BJ (cell line): Measurements from ENCODE around the gene TRIM54. TPM values are rescaled to one million over a fixed set of nuclear protein-coding genes. Genes with fewer than 3 reads are reported as not detected.

ENCODE experiments used
- CTCF ChIA-PET: fragments of 350-600 bp; formaldehyde crosslinking; extraction: SDS; loops from one replicate; lab custom pipeline; 2021; ENCODE audit warnings: antibody characterized with exemption, inconsistent platforms; lab: Yijun Ruan, JAX
- POLR2A ChIA-PET: fragments of 300-600 bp; sonication (Branson Sonifier 250); formaldehyde crosslinking; extraction: SDS; loops from one replicate; lab custom pipeline; 2021; ENCODE audit warnings: antibody characterized with exemption; lab: Charles Lee
- DNase-seq: peaks from one replicate; pipeline ENCODE4 v3.0.0-alpha.2; 2011; ENCODE audit warnings: low read depth
- H3K27me3 ChIP-seq: 2 replicates; pipeline ENCODE4 v1.6.0; 2011; ENCODE audit warnings: low read length; ENCODE audit not compliant: control insufficient read depth, insufficient read depth
- H3K36me3 ChIP-seq: 2 replicates; pipeline ENCODE4 v1.5.1; 2011; ENCODE audit warnings: low read length; ENCODE audit not compliant: control insufficient read depth, insufficient read depth
- H3K4me3 ChIP-seq: 2 replicates; pipeline ENCODE4 v1.5.1; 2011; ENCODE audit warnings: low read depth, mild to moderate bottlenecking, control low read depth, low read length
- CTCF ChIP-seq: IDR thresholded peaks from 2 replicates; pipeline ENCODE4 v1.5.1; 2011; ENCODE audit warnings: low read depth, mild to moderate bottlenecking, control low read depth, inconsistent platforms, low read length, moderate library complexity; ENCODE audit not compliant: insufficient read depth
- polyA plus RNA-seq: library from polyadenylated mRNA; depleted of rRNA; stranded (reverse); fragments of >200 nt; gene quantifications from 2 replicates; pipeline ENCODE4 v1.2.3, GENCODE V29; 2011

The TRIM54 gene
- polyA plus RNA-seq, 1 experiment: not detected

GRCh38 chr2:27275211-27276150, 6.7 kb upstream of the TRIM54 start, which contains the start of gene DNAJC5G:
Gene DNAJC5G (plus strand): TSS chr2:27275433. CDS start chr2:27276729, 1,296 bp downstream.
- no peak for TF ChIP-seq CTCF
- DNase-seq: no peak
- CTCF ChIA-PET: interaction anchor here (1.0 kb wide), 2 partner anchors 11 to 28 kb away, joined by 3 to 6 read pairs; no protein-coding TSS in a partner anchor
- POLR2A ChIA-PET: no interaction called here
- Histone ChIP-seq H3K36me3 (no peaks in the 10 kb centered on the region), H3K27me3 (peaks cover 13% of the 10 kb centered on the region), H3K4me3 (no peak within 1 kb of the TSS)

GRCh38 chr2:27278010-27278409, 4.2 kb upstream of the TRIM54 start:
- H3K27me3 ChIP-seq: peaks cover 11% of the 10 kb centered on the region
- TF ChIP-seq CTCF: no peak
- CTCF ChIA-PET: interaction anchor here (4.0 to 6.0 kb wide), 2 partner anchors 13 to 316 kb away, joined by 18 to 66 read pairs; no protein-coding TSS in a partner anchor
- no peaks in the 10 kb centered on the region for H3K36me3 ChIP-seq
- DNase-seq: no peak
- POLR2A ChIA-PET: no interaction called here
- H3K4me3 ChIP-seq: no peak overlapping the region

- no peak for DNase-seq
- no peak for TF ChIP-seq CTCF
- Histone ChIP-seq H3K36me3 (no peaks in the 10 kb centered on the region), H3K4me3 (no peak overlapping the region), H3K27me3 (peaks cover 10% of the 10 kb centered on the region)
- CTCF ChIA-PET: interaction anchor here (0.9 to 6.4 kb wide), 17 partner anchors 10 to 435 kb away, joined by 3 to 94 read pairs (median 7); partner anchors contain the start of genes KHK, PREB and SLC30A3
- POLR2A ChIA-PET: no interaction called here
These were observed 1.4 kb upstream of the TRIM54 start for GRCh38 chr2:27280826-27281225.

- Histone ChIP-seq H3K4me3 (no peak overlapping the region), H3K36me3 (no peaks in the 10 kb centered on the region), H3K27me3 (peaks cover 10% of the 10 kb centered on the region)
- ChIA-PET POLR2A (no interaction called here), CTCF (interaction anchor here (0.8 to 6.4 kb wide), 13 partner anchors 10 to 326 kb away, joined by 3 to 94 read pairs (median 18); partner anchors contain the start of gene SLC30A3)
- DNase-seq: no peak
- TF ChIP-seq CTCF: no peak
These were observed 787 bp upstream of the TRIM54 start for GRCh38 chr2:27281442-27281841.

- Histone ChIP-seq H3K36me3 (no peaks in the 10 kb centered on the region), H3K27me3 (peaks cover 10% of the 10 kb centered on the region), H3K4me3 (no peak overlapping the region)
- no peak for TF ChIP-seq CTCF
- DNase-seq: no peak
- ChIA-PET CTCF (interaction anchor here (0.6 to 6.4 kb wide), 9 partner anchors 8 to 1563 kb away, joined by 3 to 94 read pairs (median 48); partner anchors contain the start of gene SLC30A3), POLR2A (interaction anchor here (0.6 kb wide), 2 partner anchors 23 to 101 kb away, joined by 3 to 6 read pairs; no protein-coding TSS in a partner anchor)
These were observed 663 bp downstream of the TRIM54 start for GRCh38 chr2:27282892-27283291.
